ENCODE measurements around the gene MADD.

The MADD gene

DNA sequence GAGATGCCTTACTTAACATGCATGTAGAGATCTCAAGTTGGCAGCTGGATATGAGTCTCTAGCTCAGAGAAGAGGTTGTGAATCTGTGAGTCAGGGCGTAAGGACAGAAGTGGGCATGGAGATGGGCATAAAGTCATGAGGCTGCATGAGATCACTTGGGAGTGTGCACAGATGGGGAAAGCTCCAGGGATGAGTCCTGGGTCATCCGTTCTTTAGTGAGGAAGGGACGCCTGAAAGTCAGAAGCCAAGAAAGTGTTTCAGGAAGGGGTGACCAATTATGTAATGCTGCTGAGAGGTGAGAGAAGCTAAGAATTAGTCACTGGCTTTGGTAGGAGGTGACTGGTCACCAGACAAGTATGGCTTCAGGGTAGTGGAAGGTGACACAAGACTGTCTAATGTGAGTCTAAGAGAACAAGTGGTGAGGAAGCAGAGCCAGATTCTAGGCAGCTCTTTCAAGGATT, 28.1 kb upstream of the MADD start:
- Mint-ChIP-seq H3K4me3 (no peak overlapping the region), H3K27me3 (ENCODE audit: low read depth) (no peaks in the 10 kb centered on the region), H3K27ac (no peak overlapping the region)

DNA sequence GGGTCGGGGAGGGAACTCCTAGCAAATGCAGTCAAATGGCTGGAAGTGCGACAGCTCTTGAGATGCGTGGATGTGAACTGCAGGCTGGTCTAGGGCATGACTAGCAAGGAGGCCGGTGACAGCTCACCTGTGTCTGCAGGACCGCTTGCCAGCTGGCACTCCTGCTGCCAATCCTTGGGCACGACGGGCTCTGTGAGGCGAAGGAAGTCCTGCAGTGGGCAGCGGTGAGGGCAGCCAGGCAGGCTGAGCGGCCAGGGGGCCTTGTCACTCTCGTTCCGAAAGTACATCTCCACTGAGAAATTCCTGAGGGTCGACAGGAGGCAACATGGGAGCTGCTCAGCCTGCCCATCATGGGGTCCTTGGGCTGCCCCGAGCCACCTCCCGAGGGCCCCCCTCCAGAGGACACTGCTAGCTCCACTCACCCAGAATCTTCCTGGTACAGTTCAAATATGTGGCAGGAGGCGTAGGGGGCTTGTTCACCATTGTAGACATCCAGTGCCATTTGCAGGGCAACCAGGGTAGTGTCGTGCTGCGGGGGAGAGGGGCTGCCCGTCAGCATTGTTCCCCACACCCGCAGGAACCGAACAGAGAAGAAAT, 27.2 kb upstream of the MADD start:
- TF ChIP-seq, protein P1, sequence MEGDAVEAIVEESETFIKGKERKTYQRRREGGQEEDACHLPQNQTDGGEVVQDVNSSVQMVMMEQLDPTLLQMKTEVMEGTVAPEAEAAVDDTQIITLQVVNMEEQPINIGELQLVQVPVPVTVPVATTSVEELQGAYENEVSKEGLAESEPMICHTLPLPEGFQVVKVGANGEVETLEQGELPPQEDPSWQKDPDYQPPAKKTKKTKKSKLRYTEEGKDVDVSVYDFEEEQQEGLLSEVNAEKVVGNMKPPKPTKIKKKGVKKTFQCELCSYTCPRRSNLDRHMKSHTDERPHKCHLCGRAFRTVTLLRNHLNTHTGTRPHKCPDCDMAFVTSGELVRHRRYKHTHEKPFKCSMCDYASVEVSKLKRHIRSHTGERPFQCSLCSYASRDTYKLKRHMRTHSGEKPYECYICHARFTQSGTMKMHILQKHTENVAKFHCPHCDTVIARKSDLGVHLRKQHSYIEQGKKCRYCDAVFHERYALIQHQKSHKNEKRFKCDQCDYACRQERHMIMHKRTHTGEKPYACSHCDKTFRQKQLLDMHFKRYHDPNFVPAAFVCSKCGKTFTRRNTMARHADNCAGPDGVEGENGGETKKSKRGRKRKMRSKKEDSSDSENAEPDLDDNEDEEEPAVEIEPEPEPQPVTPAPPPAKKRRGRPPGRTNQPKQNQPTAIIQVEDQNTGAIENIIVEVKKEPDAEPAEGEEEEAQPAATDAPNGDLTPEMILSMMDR (IDR thresholded peaks at IDR 0.05; ENCODE audit: unreplicated experiment in 3 of 3) = no peak
- Mint-ChIP-seq H3K27me3 (ENCODE audit: low read depth) (no peaks in the 10 kb centered on the region), H3K36me3 (ENCODE audit: low read depth) (peaks cover 66% of the 10 kb centered on the region), H3K4me1 (peaks cover under 1% of the 10 kb centered on the region), H3K27ac (no peak overlapping the region), H3K4me3 (no peak overlapping the region), H3K9me3 (no peaks in the 10 kb centered on the region)

More for the DNA sequence above, 28.1 kb upstream of the MADD start:
- Mint-ChIP-seq H3K36me3 (ENCODE audit: low read depth) (peaks cover 70% of the 10 kb centered on the region), H3K9me3 (no peaks in the 10 kb centered on the region), H3K4me1 (peaks cover 2% of the 10 kb centered on the region)
- TF ChIP-seq, protein P1 (IDR thresholded peaks at IDR 0.05; ENCODE audit: unreplicated experiment in 3 of 3) = no peak

DNA sequence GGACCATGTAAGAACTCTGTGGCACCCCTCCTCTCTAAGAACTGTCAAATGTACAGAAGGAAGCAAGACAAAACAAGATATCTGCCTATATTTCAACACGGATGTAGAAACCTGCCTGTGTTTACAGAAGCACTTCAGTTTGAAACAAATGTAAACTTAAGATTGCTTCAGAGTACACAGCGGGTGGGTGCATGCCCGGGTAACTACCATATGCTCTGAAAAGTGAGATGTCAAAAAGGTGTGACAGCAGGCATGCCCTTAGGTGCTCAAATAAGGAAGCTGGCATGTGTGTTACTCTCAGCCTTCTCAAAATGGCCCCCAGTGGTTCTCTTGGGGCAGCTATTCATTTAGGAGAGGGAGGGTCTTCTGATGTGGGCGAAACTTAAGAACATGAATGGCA, 26.5 kb upstream of the MADD start:
- no peaks in the 10 kb centered on the region for H3K27me3 Mint-ChIP-seq (ENCODE audit: low read depth)
- TF ChIP-seq, protein P1 (IDR thresholded peaks at IDR 0.05; ENCODE audit: unreplicated experiment in 3 of 3) = no peak
- peaks cover 61% of the 10 kb centered on the region for H3K36me3 Mint-ChIP-seq (ENCODE audit: low read depth)
- no peak overlapping the region for H3K4me3 Mint-ChIP-seq
- H3K27ac Mint-ChIP-seq = no peak overlapping the region
- H3K9me3 Mint-ChIP-seq = no peaks in the 10 kb centered on the region
- peaks cover 8% of the 10 kb centered on the region for H3K4me1 Mint-ChIP-seq

DNA sequence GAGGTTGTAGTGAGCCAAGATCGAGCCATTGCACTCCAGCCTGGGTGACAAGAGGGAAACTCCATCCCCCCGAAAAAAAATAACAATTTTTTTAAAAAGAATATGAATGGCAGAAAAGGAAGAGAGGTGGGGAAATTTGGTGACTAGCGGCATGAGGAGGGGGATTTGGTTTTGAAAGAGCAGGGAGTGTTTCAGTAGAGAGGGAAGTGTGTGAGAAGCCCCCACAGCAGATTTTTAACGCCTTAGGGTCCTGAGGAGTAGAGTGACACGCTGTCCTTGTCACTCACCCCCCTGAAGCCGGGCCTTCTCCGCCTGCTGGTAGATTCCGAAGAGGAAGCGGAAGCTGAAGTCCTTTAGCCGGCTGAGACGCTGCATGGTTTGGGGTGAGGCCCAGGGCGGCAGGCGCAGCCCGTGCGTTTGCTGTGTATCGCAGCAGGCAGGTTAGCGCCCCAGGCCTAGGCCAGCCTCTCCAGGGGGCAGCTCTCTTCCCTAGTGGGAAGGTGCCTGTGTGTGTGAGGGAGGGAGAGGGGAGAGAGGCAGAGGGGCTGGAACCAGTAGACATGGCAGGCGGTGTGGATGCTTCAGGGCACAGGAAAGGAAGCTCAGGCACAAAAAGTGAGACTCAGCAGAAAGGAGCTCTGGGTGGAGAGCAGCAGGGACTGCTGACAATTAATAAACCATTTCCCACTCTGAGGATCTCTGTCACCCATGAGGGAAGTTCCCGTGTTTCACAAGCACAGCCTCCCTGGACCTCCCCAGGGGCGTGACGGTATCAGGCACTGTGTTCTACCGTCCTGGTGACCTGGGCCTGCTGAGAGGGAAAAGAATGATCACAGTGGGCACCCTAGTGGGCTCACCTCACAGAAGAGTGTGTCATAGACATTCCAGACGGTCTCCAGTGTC, 25.2 kb upstream of the MADD start:
- no peaks in the 10 kb centered on the region for H3K27me3 Mint-ChIP-seq (ENCODE audit: low read depth)
- peak overlapping the region in 1 of 3 experiments; percentile 33 for H3K4me3 Mint-ChIP-seq
- no peaks in the 10 kb centered on the region for H3K9me3 Mint-ChIP-seq
- H3K27ac Mint-ChIP-seq = no peak overlapping the region
- TF ChIP-seq, protein P1 (IDR thresholded peaks at IDR 0.05; ENCODE audit: unreplicated experiment in 3 of 3) = no peak
- peaks cover 53% of the 10 kb centered on the region for H3K36me3 Mint-ChIP-seq (ENCODE audit: low read depth)
- H3K4me1 Mint-ChIP-seq = peaks cover 14% of the 10 kb centered on the region

DNA sequence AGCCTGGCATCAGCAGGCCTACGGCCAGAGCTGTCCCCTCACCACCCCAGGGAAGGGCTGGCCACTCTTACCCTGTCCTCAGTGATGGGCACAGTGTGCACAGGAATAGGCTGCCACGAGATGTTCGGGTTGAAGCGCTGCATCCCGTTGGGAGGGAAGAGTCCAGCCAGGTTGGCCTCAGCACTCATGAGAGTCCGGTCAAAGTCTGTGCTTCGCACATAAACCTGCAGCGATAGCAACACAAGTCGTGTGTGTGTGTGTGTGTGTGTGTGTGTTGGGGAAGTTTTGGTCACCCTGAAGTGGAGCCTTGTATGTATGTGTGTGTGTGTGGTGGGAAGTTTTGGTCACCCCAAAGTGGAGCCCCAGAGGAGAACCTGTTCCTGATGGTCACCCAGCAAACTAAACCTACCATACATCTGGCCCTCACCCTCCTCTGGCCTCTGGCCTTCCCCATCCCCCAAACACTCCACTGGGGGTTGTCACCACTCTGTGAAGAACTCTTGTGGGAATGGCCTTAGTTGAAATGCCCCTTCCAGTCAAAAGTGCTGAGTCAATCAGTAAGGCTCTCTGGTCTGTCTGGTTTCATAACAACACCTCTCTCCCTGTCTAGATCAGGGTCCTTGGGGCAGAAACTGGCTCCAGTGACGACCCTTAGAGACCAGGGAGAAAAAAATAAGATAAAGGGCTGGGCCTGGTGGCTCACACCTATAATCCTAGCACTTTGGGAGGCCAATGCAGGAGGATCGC, 24.1 kb upstream of the MADD start:
- Mint-ChIP-seq H3K27me3 (ENCODE audit: low read depth) (no peaks in the 10 kb centered on the region), H3K36me3 (ENCODE audit: low read depth) (peaks cover 45% of the 10 kb centered on the region), H3K4me3 (peak overlapping the region in 1 of 3 experiments; percentile 72), H3K4me1 (peaks cover 14% of the 10 kb centered on the region), H3K9me3 (no peaks in the 10 kb centered on the region), H3K27ac (peak overlapping the region in 1 of 3 experiments; percentile 51)
- TF ChIP-seq, protein P1 (IDR thresholded peaks at IDR 0.05; ENCODE audit: unreplicated experiment in 3 of 3) = no peak
